HG03135 (cell line): ENCODE results near the gene MRPL55.

Experiments
- ATAC-seq: cut with Tn5 transposase; IDR thresholded peaks from one replicate; pipeline ENCODE4 v1.9.1; 2021; ENCODE audit warnings: mild to moderate bottlenecking, moderate library complexity; ENCODE audit not compliant: unreplicated experiment

MRPL55 gene

DNA sequence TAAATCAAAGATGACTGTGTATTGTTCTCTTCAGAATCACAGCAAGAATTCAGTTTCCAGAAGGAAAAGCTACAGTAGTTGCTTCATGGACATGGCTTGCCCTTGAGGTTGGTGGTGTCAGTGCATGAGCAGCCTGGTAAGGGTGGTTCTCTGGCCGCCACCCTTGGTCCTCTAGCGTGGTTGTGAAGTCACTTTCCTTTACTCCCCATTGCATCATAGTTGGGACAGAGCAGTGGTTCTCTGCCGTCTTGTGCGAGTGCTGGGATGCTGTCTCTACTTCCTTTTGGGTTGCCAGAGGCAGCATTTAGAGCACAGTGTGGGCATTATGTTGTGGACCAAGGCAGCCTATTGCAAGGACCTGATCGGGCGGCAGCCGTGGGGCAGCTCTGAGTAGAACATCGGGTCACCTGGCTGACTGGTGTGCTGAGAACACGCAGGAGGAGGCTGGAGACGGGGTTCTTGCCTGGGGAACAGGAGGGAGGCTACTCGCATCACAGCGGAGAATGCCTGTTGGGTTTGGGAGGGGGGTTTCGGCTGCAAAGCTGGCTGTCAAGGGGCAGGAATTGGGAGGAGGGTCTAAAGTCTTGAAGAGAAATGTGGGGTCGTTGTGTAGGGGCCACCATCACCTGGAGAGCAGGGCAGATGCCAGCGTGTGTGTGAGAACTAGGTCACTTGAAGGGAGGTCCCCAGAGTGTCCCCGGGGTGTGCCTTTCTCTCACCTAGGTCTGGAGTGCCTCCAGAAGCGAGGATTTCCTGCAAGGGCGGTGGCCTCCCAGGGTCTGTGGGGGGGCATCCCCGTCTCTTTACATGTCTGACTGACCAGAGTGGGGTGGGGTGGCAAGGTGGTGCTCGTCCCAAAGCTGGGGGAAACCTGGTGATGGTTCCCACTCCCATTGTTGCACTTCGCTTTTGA is 20.3 kb downstream of the MRPL55 start:
- ATAC-seq = no peak

DNA sequence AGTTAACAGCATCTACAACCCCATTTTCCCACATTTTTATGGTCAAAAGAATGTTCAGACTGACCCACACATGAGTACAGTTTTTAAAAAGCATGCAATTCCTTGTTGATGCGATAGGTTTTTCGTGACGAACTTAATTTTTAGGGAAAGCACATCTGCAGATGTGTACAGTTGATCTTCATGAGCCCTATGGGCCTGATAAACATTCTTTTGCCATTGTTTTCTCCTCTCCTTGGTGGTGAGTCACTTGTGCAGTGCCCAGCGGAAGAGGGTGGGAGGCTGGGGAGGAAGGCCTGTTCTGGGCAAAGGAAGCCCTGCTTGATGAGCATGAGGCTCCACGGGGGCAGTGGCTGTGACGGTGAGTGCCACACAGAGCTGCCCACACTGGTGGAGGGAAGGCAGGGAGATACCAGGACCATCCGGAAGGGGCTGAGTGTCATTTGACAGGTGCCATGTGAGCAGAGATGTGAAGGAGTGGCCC is 21.3 kb downstream of the MRPL55 start:
- ATAC-seq = no peak

DNA sequence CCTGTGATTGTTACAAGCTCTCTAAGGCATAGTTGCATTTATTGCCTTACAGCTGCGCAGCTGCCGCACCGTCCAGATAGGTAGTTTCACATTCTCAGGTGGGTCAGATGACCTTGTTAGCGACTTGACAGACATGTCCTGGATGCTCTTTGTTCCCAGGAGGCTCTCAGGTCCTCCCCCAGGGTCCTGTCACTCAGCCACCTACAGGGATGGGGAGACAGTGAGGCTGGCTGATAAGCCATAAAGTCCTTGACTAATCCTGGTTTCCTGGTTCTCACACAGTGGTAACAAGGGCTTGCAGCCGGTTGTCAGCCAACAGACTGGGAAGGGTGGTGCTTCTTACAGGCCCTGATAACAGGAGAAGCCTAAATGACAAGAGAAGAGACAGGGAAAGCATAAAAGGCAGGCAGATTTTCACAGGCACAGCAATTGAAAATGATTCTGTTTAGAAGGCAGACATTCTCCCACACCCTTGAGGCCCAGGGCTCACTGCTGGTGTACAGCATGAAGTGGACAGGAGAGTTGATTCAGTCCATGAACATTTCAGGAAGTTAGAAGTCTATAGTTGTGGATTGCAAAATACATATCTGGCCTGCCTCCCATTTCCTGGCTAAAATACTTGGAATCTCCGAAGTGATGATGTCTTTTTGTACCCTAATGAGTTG is 23.7 kb downstream of the MRPL55 start:
- no peak for ATAC-seq

DNA sequence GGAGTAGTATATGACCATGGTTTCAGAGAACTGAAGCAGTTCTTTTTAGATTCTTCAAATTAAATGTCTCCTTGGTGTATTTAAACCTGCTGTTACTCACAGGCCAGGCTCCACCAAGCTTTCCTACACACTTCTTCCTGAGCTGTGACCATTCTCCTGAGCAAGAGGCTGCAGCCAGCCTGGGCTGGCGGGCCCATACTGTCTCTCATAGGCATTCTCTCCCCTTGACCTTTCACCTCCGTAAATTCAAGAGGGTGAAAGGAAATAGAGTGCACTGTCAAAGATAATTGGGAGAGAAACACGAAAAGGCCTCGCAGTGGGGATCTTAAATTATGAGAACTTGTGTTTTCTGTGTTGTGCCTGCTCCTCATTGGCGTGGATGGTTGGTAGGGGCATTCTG is 24.3 kb downstream of the MRPL55 start:
- no peak for ATAC-seq

DNA sequence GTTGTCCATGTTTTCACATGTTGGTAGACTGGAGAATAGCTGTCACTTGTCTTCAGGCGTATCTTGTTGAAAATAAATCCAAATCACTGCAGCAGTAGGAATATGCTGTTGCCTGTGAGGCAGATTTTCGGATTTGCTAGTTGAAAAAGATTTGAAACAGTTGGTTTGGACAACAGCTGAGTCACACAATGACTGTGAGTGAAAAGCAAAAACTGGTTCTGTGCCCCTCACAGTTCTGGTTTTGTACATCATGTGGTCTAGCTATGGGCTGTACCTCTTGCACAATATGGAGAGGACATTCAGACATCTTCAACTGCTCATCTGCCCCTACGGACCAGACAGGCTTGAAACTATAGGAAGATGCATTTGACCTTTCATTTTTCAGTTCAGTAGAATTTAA is 24.8 kb downstream of the MRPL55 start:
- ATAC-seq = no peak

DNA sequence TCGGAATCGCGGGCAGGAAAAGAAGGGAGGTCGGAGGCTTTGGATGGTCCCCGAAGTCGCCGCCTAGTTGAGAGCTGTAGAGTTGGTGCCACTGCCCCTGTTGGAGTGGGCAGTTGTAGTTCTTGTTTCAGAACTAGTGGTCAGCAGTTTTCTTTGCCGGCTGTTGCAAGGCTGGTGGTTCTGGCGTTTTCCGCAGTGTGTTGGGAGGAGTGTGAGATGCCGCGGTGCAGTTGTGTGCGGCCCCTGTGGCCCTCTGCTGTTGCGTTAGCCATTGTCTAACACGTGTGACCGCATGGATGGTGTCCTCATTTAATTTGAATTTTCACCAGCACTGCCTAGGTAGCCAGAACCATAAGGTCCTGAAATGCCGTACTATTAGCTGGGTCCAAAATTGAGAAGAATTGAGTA is 25.2 kb downstream of the MRPL55 start:
- no peak for ATAC-seq

DNA sequence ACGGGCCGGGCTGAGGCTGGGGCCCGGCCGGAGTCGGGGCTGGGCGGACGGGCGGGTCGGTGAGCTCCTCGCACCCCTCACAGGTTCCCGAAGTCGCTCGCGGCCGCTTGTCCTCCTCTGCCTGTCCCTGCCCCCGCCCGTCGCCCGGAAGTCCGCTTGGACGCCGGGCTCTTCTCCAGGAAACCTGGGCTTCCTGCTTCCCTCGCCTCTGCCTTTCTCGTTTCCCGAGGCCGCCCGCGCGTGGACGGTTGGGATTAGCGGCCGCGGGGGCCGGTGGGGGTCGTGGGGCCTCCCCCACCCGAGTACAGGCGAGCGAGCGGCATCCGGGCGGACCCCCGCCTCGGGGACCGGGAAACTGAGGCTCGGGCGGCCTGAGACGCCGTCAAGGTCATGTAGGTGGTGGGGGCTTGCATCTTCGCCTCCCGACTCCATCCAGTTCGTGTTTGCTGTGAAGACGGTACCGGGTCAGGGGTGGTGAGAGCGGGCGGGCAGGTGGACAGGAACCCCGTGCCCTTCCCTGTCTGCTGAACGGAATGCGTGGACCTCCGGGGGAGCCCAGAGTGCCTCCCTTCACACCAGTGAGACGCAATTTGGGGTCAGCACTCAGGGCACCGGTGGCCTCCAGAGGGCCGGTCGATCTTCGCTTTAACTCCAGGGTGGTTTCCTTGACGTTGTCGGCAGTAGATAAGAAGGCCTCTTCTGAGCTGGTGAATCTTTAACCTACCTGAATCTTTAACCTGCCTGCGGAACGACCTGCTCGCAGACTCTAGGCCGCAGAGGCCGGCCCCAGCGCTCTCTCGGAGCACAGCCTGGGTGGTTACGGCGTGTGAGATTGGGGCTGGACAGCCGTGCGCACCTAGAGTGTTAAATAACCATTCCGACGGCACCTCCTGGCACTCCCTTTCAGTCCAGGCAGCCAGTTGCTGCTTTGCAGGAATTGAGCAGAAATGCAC is 25.9 kb downstream of the MRPL55 start:
- ATAC-seq = peak; percentile 24

DNA sequence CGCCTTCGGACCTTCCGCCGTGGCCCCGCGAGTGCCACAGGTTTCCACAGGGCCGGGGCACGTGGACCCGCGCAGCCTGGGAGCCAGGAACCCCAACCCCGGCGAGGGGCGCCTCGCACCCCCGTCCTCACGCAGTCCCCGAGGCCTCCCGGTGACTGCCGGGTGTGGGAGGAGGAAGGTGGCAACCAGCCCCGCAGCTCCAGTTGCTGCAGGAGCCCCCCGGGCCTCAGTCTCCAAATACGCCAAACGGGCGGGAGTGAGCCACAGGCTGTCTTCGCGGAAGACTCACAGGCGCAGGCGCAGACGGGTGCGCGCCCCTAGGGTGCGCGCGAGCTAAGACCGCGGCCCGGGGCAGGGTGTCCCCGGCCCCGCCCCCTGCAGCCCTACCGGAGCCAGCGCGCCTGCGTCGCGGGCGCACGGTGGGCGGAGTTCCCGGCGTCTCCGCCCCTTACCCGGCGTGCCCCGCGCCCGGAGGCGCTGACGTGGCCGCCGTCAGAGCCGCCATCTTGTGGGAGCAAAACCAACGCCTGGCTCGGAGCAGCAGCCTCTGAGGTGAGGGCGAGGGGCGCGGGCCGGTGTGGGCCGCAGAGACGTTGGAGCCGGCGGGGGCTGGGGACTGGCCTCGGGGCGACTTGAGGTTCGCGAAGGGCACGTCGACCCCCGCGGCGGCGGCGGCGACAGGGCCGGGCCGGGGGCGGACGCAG is 26.7 kb downstream of the MRPL55 start, which contains the start of gene ARF1:
Gene ARF1, plus strand, starts transcription at position 495 of the 704 bp plus-strand sequence. CDS start 14,407 bp downstream, outside the sequence.
- ATAC-seq = peak; percentile 72

DNA sequence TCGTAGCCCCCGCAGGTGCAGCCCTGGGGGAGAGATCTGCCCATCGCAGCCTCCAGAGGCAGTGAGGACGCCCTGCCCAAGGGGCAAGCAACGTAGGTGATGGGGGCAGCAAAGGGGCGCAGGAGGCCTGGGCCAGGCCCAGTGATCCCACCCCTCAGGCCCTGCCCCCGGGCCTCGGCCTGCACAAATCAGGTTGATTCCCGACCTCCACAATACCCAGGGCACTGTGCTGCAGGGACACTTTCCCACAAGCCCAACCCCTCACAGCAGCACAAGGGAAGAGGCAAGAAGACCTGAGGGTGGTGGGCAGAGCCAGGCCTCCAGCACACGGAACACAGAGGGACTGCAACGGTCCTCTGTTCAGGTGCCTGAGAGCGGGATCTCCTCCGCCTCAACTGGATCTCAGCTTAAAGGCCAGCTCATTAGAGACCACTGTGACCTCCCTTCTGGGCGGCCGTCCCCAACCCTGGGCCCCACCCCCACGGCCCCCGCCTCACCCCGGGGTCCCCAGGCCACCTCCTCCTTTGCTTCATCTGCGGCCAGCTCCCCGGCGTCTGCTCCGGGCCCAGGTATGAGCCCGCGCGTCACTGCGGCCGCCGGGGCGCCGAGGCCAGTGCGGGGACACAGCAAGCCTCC is 27.4 kb downstream of the MRPL55 start:
- ATAC-seq = peak; percentile 26

DNA sequence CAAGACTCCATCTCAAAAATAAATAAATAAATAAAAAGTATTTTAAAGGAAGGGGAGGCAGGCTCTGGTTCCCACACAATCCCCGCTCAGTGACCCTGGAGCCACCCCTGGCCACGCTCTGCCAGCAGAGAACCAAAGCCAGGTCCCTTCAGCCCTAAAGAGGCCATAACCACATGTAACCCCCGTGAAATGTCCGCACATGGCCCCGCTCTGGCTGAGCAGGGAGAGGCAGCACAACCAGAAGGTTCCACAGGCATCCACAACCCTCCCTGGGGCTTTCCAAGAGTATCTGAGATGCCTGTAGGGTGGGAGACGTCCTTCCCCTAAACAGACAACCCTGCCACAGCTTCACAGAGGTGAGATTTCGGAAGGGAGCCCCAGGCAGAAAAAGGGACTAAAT is 28.0 kb downstream of the MRPL55 start:
- no peak for ATAC-seq

DNA sequence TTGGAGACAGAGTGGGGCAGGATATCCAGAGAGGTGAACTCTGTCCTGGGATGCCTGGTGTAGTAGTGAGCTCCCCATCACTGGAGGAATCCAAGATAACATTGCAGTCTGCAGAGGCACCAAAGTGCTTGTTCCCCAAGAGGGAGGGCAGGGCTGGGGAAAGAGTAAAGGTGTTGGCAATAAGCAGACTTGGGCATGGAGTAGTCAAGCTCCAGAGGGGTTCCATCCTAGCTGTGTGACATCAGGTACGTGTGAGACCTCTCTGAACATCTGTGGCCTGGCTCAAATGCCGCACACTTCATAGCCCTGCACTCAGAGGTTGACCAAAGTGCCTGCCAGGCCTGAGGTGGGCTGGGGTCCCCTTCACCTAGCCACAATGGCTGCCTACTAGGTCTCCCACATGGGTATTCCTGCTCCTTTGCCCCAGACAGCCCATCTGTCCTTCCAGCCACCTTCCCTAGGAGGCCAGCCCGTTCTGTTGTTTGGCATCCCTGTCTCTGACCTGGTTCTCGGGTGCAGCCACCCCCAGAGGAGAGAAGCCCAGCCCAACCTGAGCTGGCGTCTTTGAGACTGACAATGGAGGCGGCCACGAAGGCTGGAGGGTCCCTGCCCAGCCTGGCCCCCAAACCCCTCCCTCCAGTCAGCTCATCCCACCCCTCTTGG is 29.4 kb downstream of the MRPL55 start:
- ATAC-seq = no peak

DNA sequence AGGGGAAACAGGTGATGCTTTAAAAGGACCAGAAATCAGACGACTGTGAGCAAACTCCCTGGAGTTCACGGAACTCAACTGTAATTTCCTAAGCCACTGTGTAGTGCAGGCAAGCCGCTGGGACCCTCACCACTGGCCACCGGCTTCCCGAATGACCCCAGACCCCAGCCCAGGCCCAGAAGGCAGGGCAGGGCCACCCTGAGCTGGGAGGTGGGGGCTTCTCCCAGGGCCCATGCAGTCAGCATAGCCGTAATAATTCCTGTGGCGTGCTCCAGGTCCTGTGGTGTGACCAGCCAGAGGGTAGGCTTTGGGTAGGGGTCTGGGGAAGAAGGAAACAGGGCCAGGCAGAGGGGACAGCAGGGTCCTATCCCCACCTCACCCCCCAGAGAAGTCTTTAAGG is 30.1 kb downstream of the MRPL55 start:
- no peak for ATAC-seq

DNA sequence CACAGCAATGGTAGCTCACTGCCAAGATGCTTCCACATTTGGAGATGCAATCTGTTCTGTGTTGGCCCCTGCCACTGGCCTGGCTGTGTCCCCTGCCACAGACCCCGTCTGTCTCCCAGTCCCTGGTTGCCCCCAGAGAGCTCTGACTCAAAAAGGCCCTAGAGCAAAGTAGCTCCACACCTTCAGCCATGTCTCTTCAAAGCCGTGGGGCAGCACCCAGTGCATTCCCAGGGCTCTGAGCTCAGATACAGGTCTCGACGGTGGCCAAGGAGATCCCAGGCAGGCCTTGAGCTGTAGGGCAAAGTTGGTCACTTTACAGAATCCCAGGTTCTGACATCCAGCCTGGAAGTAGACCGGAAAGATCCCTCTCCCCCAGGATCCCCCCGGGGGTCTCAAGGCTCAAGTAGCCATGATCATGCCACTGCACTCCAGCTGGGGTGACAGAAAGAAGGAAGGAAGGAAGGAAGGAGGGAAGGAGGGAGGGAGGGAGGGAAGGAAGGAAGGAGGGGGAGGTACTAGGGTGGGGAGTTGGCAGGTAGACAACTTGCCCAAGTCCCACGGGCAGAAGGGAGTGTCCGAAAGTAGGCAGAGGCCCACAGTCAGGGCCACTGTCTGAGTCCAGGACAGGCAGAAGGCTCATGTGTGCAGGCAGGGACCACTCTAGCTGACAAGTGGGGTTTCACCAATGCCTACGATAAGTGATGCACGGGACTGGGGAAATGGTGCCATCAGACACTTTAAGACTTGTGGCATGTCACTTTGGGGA is 31.4 kb downstream of the MRPL55 start:
- no peak for ATAC-seq

DNA sequence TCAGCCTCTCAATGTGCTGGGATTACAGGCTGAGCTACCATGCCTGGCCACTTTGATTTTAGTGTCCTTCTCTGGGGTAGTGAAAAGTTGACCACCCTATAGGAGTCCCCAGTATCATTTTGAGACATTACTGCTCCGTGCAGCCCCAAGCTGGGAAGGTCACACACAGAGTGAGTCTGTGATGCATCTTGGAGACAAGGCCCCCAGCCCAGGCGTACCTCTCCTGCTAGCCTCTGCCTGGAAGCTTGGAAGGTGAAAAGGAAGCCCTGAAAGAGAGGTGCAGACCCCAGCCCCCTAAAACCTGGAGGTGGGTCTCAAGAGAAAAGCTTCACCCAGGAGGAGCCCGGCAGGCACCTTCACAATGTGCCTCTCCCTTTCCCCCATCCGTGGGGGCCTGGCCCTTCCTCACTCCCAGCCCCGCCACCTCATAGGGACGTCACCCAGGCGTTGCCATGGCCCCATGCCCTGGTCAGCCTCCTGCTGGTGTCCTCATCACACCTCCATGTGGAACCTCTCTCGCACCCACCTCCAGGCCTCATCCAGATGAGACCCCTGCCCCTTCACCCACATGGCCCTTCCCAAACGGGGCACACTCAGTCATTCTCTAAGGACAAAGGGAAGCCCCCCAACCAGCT is 32.2 kb downstream of the MRPL55 start:
- ATAC-seq = no peak

DNA sequence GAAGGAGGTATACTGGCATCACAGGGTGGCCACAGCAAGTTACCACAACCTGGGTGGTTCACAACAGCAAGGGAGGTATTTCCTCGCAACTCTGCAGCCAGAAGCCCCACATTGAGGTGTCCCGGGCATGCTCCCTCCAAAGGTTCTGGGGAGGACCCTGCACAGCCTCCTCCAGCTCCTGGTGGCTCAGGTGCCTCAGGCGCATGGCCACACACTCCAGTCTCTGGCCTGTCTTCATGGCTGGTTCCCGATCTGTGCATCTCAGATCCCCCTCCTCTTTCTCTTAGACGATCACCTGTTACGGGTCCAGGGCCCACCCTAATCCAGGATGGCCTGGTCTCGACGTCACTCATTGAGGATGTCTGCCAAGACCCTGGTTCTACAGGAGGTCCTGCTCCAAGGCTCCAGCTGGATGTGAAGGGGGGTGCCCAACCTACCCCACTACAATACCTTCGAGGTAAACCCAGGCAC is 33.3 kb downstream of the MRPL55 start:
- no peak for ATAC-seq

DNA sequence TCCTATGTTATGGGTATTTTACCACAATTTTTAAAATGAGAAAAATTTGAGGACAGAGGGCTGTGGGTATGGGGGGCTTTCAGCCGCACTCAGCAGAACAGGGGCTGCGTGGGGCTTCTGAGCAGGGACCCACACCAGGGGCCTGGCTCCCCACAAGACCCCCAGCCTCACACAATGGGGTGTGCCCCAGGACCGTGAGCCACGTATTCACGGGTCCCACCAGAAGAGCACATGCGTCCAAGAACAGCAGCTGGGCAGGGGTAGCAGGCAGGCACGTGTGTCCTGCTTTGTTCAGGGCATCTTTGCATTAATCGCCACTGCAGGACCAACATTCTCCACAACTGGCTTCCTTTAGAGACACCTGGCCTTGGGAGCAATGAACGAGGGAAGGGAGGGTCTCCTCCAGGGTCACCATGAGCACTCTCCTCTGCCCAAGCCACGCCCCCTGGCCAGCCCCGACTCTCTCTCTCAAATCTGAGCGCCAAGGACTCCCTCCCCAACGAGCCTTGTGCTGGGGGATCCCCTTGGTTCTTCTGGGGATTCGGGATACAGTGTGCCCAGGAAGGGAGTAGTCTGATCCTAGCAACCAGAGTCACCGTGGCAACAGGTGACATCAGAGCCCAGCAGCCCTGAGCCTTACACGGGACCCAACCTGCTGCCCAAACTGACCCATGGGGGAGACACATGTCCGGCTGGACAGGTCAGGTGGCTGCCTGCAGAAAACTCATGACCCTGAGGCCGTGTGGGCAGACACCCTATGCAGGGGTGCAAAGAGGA is 34.0 kb downstream of the MRPL55 start:
- no peak for ATAC-seq

DNA sequence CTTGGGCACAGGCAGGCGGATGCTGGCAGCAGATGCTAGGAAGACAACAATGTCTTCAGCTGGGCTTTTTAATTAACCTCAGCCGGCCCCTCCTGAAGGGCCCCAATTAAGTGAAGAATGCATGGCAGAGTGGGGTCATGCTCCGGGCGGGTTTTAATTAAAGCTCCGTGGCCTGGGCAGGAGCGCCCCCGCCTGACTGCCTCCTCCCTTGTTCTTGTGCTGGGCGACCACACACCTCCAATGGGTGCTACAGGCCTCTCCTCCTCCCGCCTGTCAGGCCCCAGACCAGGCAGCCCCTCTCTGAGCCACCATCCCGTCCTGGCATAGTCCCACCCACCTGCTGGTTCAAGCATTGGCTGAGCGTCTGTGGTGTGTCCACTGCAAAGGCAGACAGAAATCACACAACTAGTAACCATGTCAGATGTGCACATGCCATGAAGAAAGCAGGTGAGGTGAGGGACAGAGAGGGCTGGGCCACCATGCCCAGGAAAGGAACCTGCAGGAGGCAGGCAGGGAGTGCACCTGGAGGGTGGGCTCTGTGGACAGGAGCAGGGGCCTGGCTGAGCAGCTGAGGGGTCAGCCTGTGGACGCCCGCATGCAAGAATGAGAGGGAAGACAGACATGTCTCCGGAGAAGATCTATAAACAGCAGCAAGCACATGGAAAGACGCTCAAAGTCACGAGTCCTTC is 35.1 kb downstream of the MRPL55 start:
- no peak for ATAC-seq
